SK-N-SH (cell line): Measurements from ENCODE around the gene FBXO36. TPM values are rescaled to one million over a fixed set of nuclear protein-coding genes. Genes with fewer than 3 reads are reported as not detected.
"Not testable (repeated sequence)": the region's sequence is repeated elsewhere in the genome, so short reads cannot be mapped to it uniquely, and the experiment has no call there.

ENCODE experiments used
- CTCF ChIA-PET: fragments of 300-600, 350-600 bp; formaldehyde crosslinking; extraction: SDS; loops from one replicate; lab custom pipeline; 2021; lab: Yijun Ruan, JAX
- POLR2A ChIA-PET: fragments of 350-600 bp; sonication (Branson Sonifier 250); formaldehyde crosslinking; extraction: SDS; loops from one replicate; lab custom pipeline; 2020; ENCODE audit warnings: antibody characterized with exemption, inconsistent platforms; lab: Yijun Ruan, JAX
- DNase-seq: peaks from one replicate; pipeline ENCODE4 v3.0.0; 2012
- H2AFZ ChIP-seq: fragments of 200-600 bp; sonication (generic); 2 replicates; pipeline ENCODE4 v1.8.1; 2016; ENCODE audit warnings: antibody characterized with exemption, mild to moderate bottlenecking, low read depth
- H3F3A ChIP-seq: fragments of 200-600 bp; sonication (generic); replicated peaks from 2 replicates; pipeline ENCODE3; 2016; ENCODE audit warnings: antibody characterized with exemption, mild to moderate bottlenecking; ENCODE audit not compliant: insufficient read depth
- H3K27ac ChIP-seq, 2 experiments: fragments of 200-500 bp in 1 of 2; fragments of 200-600 bp in 1 of 2; sonication (Bioruptor generic) in 1 of 2; sonication (generic), shearing (Covaris generic) in 1 of 2; 2 replicates each; pipeline versions ENCODE4 v1.5.1 to v1.6.1; 2014 to 2016; ENCODE audit warnings: low read depth in 2 of 2, inconsistent platforms in 1 of 2, low read length in 1 of 2, mild to moderate bottlenecking in 1 of 2, mixed read lengths in 1 of 2
- H3K27me3 ChIP-seq: fragments of 200-600 bp; sonication (generic), shearing (Covaris generic); 2 replicates; pipeline ENCODE4 v1.6.1; 2016; ENCODE audit warnings: mixed run types; ENCODE audit not compliant: insufficient read depth
- H3K36me3 ChIP-seq, 2 experiments: fragments of 200-500 bp in 1 of 2; fragments of 200-600 bp in 1 of 2; sonication (Bioruptor generic) in 1 of 2; sonication (generic) in 1 of 2; replicated peaks in 1 of 2; 2 replicates each; pipeline versions ENCODE3 to v1.5.1; 2014 to 2016; ENCODE audit warnings: low read length in 1 of 2, mild to moderate bottlenecking in 1 of 2; ENCODE audit not compliant: insufficient read depth in 2 of 2, control insufficient read depth in 1 of 2
- H3K4me1 ChIP-seq, 2 experiments: fragments of 200-500 bp in 1 of 2; fragments of 200-600 bp in 1 of 2; sonication (Bioruptor generic) in 1 of 2; sonication (generic), shearing (Covaris generic) in 1 of 2; 2 replicates each; pipeline versions ENCODE4 v1.5.1 to v1.6.1; 2014 to 2016; ENCODE audit warnings: low read depth in 1 of 2, low read length in 1 of 2, mixed run types in 1 of 2; ENCODE audit not compliant: insufficient read depth in 2 of 2, control insufficient read depth in 1 of 2
- H3K4me2 ChIP-seq: fragments of 200-600 bp; sonication (generic), shearing (Covaris generic); 2 replicates; pipeline ENCODE4 v1.6.1; 2017; ENCODE audit warnings: mixed run types
- H3K4me3 ChIP-seq, 2 experiments: fragments of 200-500 bp in 1 of 2; fragments of 200-600 bp in 1 of 2; sonication (Bioruptor generic) in 1 of 2; sonication (generic), shearing (Covaris generic) in 1 of 2; 2 replicates each; pipeline versions ENCODE4 v1.5.1 to v1.8.1; 2014 to 2016; ENCODE audit warnings: low read depth in 2 of 2, inconsistent platforms in 1 of 2, low read length in 1 of 2, mild to moderate bottlenecking in 1 of 2, mixed read lengths in 1 of 2, moderate library complexity in 1 of 2
- H3K79me2 ChIP-seq: fragments of 200-600 bp; sonication (generic); 2 replicates; pipeline ENCODE4 v1.8.1; 2017; ENCODE audit warnings: mild to moderate bottlenecking; ENCODE audit not compliant: insufficient read depth
- H3K9ac ChIP-seq: fragments of 200-600 bp; sonication (generic); 2 replicates; pipeline ENCODE4 v1.6.1; 2017; ENCODE audit warnings: mixed run types
- H3K9me2 ChIP-seq: fragments of 200-600 bp; sonication (generic); 2 replicates; pipeline ENCODE4 v1.6.1; 2017; ENCODE audit warnings: mixed run types
- H3K9me3 ChIP-seq: fragments of 200-600 bp; sonication (generic); 2 replicates; pipeline ENCODE4 v1.6.1; 2017; ENCODE audit warnings: mixed run types, mild to moderate bottlenecking, moderate library complexity
- H4K20me1 ChIP-seq: fragments of 200-600 bp; sonication (generic); 2 replicates; pipeline ENCODE4 v1.6.1; 2017; ENCODE audit warnings: mild to moderate bottlenecking, mixed run types; ENCODE audit not compliant: insufficient read depth
- CHD2 ChIP-seq: fragments of 150-350 bp; IDR thresholded peaks from 2 replicates; pipeline ENCODE4 v1.6.1; 2018; ENCODE audit warnings: low read length; ENCODE audit not compliant: partially characterized antibody
- CTCF ChIP-seq: fragments of 200-600 bp; sonication (generic); IDR thresholded peaks from 2 replicates; pipeline ENCODE4 v1.6.1; 2017; ENCODE audit warnings: antibody characterized with exemption, mild to moderate bottlenecking, moderate library complexity
- FOSL2 ChIP-seq: IDR thresholded peaks from 2 replicates; pipeline ENCODE4 v1.4.0; 2012; ENCODE audit warnings: low read depth, mild to moderate bottlenecking, moderate library complexity, borderline replicate concordance
- FOXM1 ChIP-seq: IDR thresholded peaks from 2 replicates; pipeline ENCODE4 v1.4.0; 2012; ENCODE audit warnings: low read depth, mild to moderate bottlenecking
- GABPA ChIP-seq: IDR thresholded peaks from 2 replicates; pipeline ENCODE4 v1.4.0; 2012; ENCODE audit warnings: low read depth, mild to moderate bottlenecking
- GATA2 ChIP-seq: sonication (generic); formaldehyde crosslinking; IDR thresholded peaks from 2 replicates; pipeline ENCODE4 v1.5.0; 2020; ENCODE audit warnings: mild to moderate bottlenecking, missing genetic modification reagents
- JUND ChIP-seq: IDR thresholded peaks from 2 replicates; pipeline ENCODE4 v1.4.0; 2012
- MEF2A ChIP-seq: IDR thresholded peaks from 2 replicates; pipeline ENCODE4 v1.4.0; 2012; ENCODE audit warnings: low read depth, borderline replicate concordance
- MXI1 ChIP-seq: IDR thresholded peaks from 2 replicates; pipeline ENCODE4 v1.6.1; 2012; ENCODE audit warnings: mild to moderate bottlenecking, low read depth, low read length, improper control_type of control experiment
- NFIC ChIP-seq: IDR thresholded peaks from 2 replicates; pipeline ENCODE4 v1.4.0; 2012; ENCODE audit warnings: borderline replicate concordance
- NRF1 ChIP-seq: IDR thresholded peaks from 2 replicates; pipeline ENCODE4 v1.6.1; 2012; ENCODE audit warnings: low read depth, mild to moderate bottlenecking, low read length
- PBX3 ChIP-seq: IDR thresholded peaks from 2 replicates; pipeline ENCODE4; 2012
- POLR2AphosphoS5 ChIP-seq: IDR thresholded peaks from 2 replicates; pipeline ENCODE4 v1.6.1; 2012; ENCODE audit warnings: low read depth, low read length
- RAD21 ChIP-seq: IDR thresholded peaks from 2 replicates; pipeline ENCODE4 v1.6.1; 2012; ENCODE audit warnings: mild to moderate bottlenecking, low read length
- RCOR1 ChIP-seq: fragments of 150-350 bp; IDR thresholded peaks from 2 replicates; pipeline ENCODE4 v1.6.1; 2017; ENCODE audit warnings: antibody characterized with exemption, low read length
- SMC3 ChIP-seq: IDR thresholded peaks from 2 replicates; pipeline ENCODE4 v1.6.1; 2012; ENCODE audit warnings: low read depth, low read length, improper control_type of control experiment
- TCF12 ChIP-seq: IDR thresholded peaks from 2 replicates; pipeline ENCODE4 v1.4.0; 2012
- USF1 ChIP-seq: IDR thresholded peaks from 2 replicates; pipeline ENCODE4 v1.4.0; 2012; ENCODE audit warnings: low read depth, borderline replicate concordance
- USF2 ChIP-seq: fragments of 150-350 bp; IDR thresholded peaks from 2 replicates; pipeline ENCODE4 v1.6.1; 2017; ENCODE audit warnings: antibody characterized with exemption, low read length, low read depth, borderline replicate concordance
- ZBTB33 ChIP-seq: IDR thresholded peaks from 2 replicates; pipeline ENCODE4 v1.4.0; 2012; ENCODE audit warnings: low read depth, borderline replicate concordance
- WGBS: methylation state at CpG from one replicate; pipeline ENCODE4 v1.1.6; 2017; ENCODE audit warnings: low lambda C conversion rate; 5-methylcytosine and 5-hydroxymethylcytosine counted together
- polyA plus RNA-seq, 3 experiments: library from polyadenylated mRNA; depleted of rRNA; stranded (reverse); fragments of >200 nt; gene quantifications; 2 replicates each; pipeline ENCODE4 v1.2.3, GENCODE V29; 2012

The FBXO36 gene
- polyA plus RNA-seq, 1 of the 3 experiments (the other 2 are of a cell fraction), result 3.9 TPM

- POLR2A ChIA-PET, result interaction anchor here (0.7 kb wide), 1 partner anchor 195 kb away, joined by 4 read pairs; no protein-coding TSS in a partner anchor
- H3F3A ChIP-seq, DNase-seq, H3K36me3 ChIP-seq, H3K4me1 ChIP-seq, CTCF ChIA-PET, H3K9me2 ChIP-seq, H3K9me3 ChIP-seq, H3K9ac ChIP-seq, H3K4me2 ChIP-seq, H4K20me1 ChIP-seq, H3K27me3 ChIP-seq, H3K27ac ChIP-seq, H3K4me3 ChIP-seq, H3K79me2 ChIP-seq: not testable (repeated sequence)
- 100% methylated on average over 9 of the region's 9 CpGs for WGBS
- H2AFZ ChIP-seq, result peak overlapping the region; percentile 35; the same call in 1 of the 2 replicates
These were observed 41.3 kb downstream of the FBXO36 start for GRCh38 chr2:229963596-229963995.

- Histone ChIP-seq H3K4me2 (no peak overlapping the region), H3K27ac (no peak overlapping the region), H3K36me3 (no peaks in the 10 kb centered on the region), H3K27me3 (no peaks in the 10 kb centered on the region), H3K4me3 (no peak overlapping the region), H3F3A (no peaks in the 10 kb centered on the region), H2AFZ (no peak overlapping the region), H3K79me2 (no peaks in the 10 kb centered on the region), H4K20me1 (no peaks in the 10 kb centered on the region), H3K9ac (no peak overlapping the region), H3K9me3 (no peaks in the 10 kb centered on the region), H3K4me1 (peaks cover 0 to 5% of the 10 kb centered on the region in 2 experiments; a peak in 1 of 4 replicates), H3K9me2 (no peaks in the 10 kb centered on the region)
- ChIA-PET POLR2A (no interaction called here), CTCF (no interaction called here)
- WGBS, result 87% methylated on average over 3 of the region's 3 CpGs
- DNase-seq, result no peak
- no peak for TF ChIP-seq PBX3
- no peak for TF ChIP-seq ZBTB33
- no peak for TF ChIP-seq CTCF
- no peak for TF ChIP-seq RAD21
- TF ChIP-seq RCOR1, result no peak
- no peak for TF ChIP-seq USF1
- no peak for TF ChIP-seq FOSL2
- TF ChIP-seq FOXM1, result no peak
- TF ChIP-seq MEF2A, result no peak
- no peak for TF ChIP-seq GABPA
- no peak for TF ChIP-seq USF2
- no peak for TF ChIP-seq MXI1
- no peak for TF ChIP-seq SMC3
- no peak for TF ChIP-seq CHD2
- TF ChIP-seq JUND, result no peak
- no peak for TF ChIP-seq NFIC
- TF ChIP-seq NRF1, result no peak
- TF ChIP-seq POLR2AphosphoS5, result no peak
- TF ChIP-seq TCF12, result no peak
- no peak for TF ChIP-seq GATA2 (CRISPR knock-in tag)
These were observed 47.6 kb downstream of the FBXO36 start for GRCh38 chr2:229969921-229970320.
